Measurements from ENCODE around the gene AFAP1. TPM values are rescaled to one million over a fixed set of nuclear protein-coding genes. Genes with fewer than 3 reads are reported as not detected.

Gene AFAP1
- total and polyA plus RNA-seq, 2 donors (not counting 3 experiments of a cell fraction or from before 2014, with no cell fraction given): 32.3 to 103 TPM

DNA sequence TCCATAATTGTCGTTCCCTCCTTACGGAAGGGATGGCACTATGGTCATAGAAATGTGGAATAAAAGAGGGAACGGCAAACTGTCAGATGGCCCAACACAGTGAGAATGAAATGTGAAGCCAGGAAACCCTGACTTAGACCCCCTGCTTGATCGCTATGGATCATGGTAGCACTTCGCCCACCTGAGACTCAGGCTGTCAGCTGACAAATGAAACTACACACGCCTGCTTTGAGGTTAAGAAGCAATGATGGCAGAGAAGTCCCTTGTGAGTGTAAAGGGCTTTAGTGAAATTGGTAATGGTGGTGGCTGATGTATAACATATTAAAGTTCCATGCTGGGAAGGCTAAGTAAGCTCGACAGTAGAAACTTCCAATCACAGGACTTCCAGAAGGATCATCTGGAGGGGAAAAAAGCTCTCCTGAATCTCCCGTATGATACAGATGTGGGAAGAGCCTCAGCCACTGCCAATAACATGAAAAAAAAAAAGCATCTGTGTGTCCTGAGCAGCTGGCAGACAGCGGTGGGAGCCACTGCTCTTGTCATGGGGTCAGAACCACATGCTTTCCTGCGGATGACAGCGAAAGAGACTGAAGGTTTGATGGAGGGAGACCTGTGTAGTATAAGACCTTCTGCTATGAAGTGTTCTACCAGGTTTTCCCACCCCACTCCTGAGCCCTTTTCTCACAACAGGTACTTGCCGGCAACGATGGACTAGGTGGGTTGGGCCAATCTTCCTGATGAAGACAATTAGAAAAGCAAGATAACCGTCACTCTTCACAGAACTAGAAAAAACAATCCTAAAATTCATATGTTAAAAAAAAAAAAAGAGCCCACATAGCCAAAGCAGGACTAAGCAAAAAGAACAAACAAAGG is 107.6 kb downstream of the AFAP1 start:
- Histone ChIP-seq H3K36me3 (ENCODE audit: control insufficient read depth in 2 of 2, extremely low read depth in 1 of 2, insufficient read depth in 2 of 2, low read length in 2 of 2) (peaks cover 12 to 13% of the 10 kb centered on the region in 2 experiments), H3K4me2 (ENCODE audit: insufficient read depth, low read length) (peak overlapping the region; percentile 37), H3K4me3 (replicated peaks in 1 of 3; ENCODE audit: insufficient read depth in 1 of 3, low read depth in 1 of 3, low read length in 3 of 3) (no peak overlapping the region), H3K9me3 (replicated peaks; ENCODE audit: control insufficient read depth, insufficient read depth, low read length) (no peaks in the 10 kb centered on the region), H2AFZ (ENCODE audit: low read depth, low read length) (no peak overlapping the region), H3K27ac (ENCODE audit: insufficient read depth, low read depth, low read length) (peak overlapping the region; percentile 90), H3K27me3 (ENCODE audit: control insufficient read depth in 2 of 2, insufficient read depth in 2 of 2, low read length in 2 of 2) (no peaks in the 10 kb centered on the region), H3K79me2 (ENCODE audit: control insufficient read depth, insufficient read depth, low read length) (peaks cover 60% of the 10 kb centered on the region), H3K9ac (replicated peaks; ENCODE audit: extremely low read depth, insufficient read depth, low read length) (peak overlapping the region; percentile 66), H3K4me1 (ENCODE audit: control insufficient read depth, extremely low read depth, insufficient read depth, low read length) (peaks cover 45% of the 10 kb centered on the region), H3K9me1 (replicated peaks; ENCODE audit: control insufficient read depth, extremely low read depth, insufficient read depth, low read length) (no peaks in the 10 kb centered on the region), H4K20me1 (replicated peaks; ENCODE audit: control insufficient read depth, extremely low read depth, insufficient read depth, low read length) (no peaks in the 10 kb centered on the region)
- BruUV-seq (replicated peaks): TSS peak; percentile 51
- DNase-seq (ENCODE audit: low read depth, low spot score): no peak
- intact Hi-C loops (cut with micrococcal nuclease) (no loop called here), dilution Hi-C loops (cut with MboI; ENCODE audit: extremely low pct_ligation_motif_present, low sequenced_read_pairs) (no loop called here)
- FAIRE-seq: no peak
- TF ChIP-seq GATA2 (IDR thresholded peaks at IDR 0.05; ENCODE audit: insufficient read depth, insufficient read length, low read depth, low read length): no peak
- no peak for TF ChIP-seq FOS (IDR thresholded peaks at IDR 0.05; ENCODE audit: borderline replicate concordance, insufficient read depth, low read length)
- TF ChIP-seq POLR2AphosphoS5 (IDR thresholded peaks at IDR 0.05; ENCODE audit: insufficient read depth, low read depth, low read length): no peak
- no peak for TF ChIP-seq JUN (IDR thresholded peaks at IDR 0.05; ENCODE audit: borderline replicate concordance, insufficient read depth, insufficient read length, low read depth)
- TF ChIP-seq, protein P1, sequence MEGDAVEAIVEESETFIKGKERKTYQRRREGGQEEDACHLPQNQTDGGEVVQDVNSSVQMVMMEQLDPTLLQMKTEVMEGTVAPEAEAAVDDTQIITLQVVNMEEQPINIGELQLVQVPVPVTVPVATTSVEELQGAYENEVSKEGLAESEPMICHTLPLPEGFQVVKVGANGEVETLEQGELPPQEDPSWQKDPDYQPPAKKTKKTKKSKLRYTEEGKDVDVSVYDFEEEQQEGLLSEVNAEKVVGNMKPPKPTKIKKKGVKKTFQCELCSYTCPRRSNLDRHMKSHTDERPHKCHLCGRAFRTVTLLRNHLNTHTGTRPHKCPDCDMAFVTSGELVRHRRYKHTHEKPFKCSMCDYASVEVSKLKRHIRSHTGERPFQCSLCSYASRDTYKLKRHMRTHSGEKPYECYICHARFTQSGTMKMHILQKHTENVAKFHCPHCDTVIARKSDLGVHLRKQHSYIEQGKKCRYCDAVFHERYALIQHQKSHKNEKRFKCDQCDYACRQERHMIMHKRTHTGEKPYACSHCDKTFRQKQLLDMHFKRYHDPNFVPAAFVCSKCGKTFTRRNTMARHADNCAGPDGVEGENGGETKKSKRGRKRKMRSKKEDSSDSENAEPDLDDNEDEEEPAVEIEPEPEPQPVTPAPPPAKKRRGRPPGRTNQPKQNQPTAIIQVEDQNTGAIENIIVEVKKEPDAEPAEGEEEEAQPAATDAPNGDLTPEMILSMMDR (IDR thresholded peaks at IDR 0.05; ENCODE audit: extremely low read depth in 1 of 2, insufficient read depth in 1 of 2, low read depth in 1 of 2, low read length in 2 of 2): no peak
- TF ChIP-seq EZH2 (IDR thresholded peaks at IDR 0.05; ENCODE audit: borderline replicate concordance, low read depth, low read length, severe bottlenecking): no peak
- TF ChIP-seq MYC (IDR thresholded peaks at IDR 0.05; ENCODE audit: low read depth, low read length): no peak
- no peak for TF ChIP-seq POLR2A (IDR thresholded peaks at IDR 0.05; ENCODE audit: low read depth, low read length)
- TF ChIP-seq, protein P2, sequence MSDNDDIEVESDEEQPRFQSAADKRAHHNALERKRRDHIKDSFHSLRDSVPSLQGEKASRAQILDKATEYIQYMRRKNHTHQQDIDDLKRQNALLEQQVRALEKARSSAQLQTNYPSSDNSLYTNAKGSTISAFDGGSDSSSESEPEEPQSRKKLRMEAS (IDR thresholded peaks at IDR 0.05; ENCODE audit: insufficient read depth, insufficient read length): no peak
- CTCF ChIA-PET: interaction anchor here (1.0 to 4.0 kb wide), 7 partner anchors 9 to 156 kb away, joined by 3 to 23 read pairs (median 3); no protein-coding TSS in a partner anchor
- POLR2A ChIA-PET: interaction anchor here (1.0 to 1.3 kb wide), 2 partner anchors 11 to 12 kb away, joined by 3 read pairs; no protein-coding TSS in a partner anchor
